Stimulated activated CD4-positive, alpha-beta T cell treated with anti-CD3 and anti-CD28 coated beads, Interleukin-15, amount 100 ng/mL, for 1 hour (primary cell): ENCODE data around the gene NAA20.
"Not testable (repeated sequence)": the region's sequence is repeated elsewhere in the genome, so short reads cannot be mapped to it uniquely, and the experiment has no call there.

ENCODE experiments used
- DNase-seq, 2 donors: peaks; one replicate each; pipeline ENCODE4 v3.0.0-alpha.2; 2020; ENCODE audit warnings: low read depth in 1 of 2, low spot score in 1 of 2

NAA20 gene

GRCh38 chr20:19991308-19991707 lies 25.9 kb upstream of the NAA20 start:
- DNase-seq: no peak

DNA sequence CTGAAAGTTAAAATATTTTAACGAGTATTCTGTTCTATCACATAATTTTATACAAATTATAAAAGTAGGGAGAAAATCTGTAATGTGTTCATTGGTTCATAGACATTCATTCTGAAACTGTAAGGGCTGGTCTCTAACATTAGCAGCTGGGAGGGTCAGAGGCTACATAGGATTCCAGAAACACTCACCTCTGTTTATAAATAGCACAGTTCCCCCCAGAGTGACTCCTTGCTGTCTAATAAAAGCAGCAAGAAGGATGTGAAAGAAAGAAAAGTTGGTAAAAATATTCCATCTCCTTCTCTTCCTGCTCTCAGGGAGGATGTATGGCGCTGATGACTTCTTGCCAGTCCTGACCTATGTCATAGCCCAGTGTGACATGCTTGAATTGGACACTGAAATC lies 25.3 kb upstream of the NAA20 start:
- DNase-seq: no peak

DNA sequence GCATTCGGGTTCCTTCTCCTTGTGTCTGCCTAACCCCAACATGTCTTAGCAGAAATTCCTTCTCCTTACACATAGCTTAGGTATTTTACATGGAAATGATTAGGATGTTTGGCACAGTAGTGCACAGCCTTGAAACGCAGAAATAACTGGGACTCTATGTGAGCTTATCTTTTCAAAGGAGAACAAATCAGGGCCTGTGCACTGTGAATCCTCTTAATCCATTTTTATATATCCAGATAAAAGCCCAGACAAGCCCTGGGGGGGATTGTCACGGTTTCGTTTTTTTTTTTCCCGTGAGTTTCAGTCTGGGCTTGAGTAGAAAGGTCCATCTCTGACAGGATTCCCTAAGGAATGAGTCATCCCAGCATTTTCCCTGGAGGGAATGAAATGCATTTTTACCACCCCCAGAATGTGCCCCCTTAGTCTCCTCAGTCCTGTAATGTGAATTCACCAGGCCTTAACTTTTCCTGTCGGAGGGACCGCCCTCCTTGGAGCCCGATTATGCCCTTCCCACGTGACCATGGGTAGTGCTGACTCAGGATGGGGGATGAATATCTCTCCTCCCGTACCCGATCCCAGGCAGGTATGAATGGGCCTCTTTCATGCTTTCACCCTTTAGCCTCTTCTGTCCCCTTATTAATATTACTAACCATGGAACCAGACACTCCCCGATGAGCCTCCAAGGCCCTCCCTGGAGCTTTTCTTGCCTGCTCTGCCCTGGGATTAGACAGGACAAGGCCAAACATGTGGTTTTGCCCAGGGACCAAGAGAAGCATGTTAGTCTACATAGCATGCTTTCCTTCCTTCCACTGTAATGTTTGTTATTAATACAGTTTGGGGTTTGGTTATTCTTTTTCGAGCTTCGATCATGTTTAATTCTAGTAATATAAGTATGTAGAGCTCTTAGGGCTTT lies 23.9 kb upstream of the NAA20 start:
- DNase-seq: no peak

DNA sequence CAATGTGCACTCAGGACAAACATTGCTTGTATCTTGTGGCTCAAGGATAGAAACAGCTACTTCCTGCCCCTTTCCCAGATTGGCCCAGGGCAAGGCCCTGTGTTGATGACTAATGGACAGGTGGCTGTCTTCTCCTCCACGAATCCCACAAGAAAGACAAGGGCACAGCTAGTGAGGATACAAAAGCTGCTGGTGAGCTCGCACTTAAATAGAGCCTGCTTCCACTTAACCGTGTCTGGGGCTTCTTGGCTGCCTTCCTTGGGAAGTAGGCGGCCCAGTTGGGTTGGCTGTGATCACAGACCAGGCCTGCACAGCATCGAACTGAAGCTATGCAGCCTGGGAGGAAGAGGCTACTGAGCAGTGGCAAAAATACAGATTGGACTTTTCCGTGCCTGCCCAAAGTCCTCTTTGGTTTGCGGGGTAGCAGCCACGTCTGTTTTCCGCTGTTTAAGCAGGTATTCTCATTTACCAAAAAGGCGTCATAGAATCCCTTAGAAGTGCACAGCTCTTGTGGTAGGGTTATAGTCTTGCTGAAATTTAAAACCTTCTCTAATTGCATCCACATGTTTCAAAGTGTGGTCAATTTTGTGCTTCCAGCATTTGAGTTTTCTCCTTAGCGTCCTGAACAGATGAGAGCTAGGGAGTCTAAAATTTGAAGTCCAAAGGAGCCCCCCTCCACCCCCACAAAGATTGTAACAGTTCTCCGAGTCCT lies 23.0 kb upstream of the NAA20 start:
- no peak for DNase-seq

DNA sequence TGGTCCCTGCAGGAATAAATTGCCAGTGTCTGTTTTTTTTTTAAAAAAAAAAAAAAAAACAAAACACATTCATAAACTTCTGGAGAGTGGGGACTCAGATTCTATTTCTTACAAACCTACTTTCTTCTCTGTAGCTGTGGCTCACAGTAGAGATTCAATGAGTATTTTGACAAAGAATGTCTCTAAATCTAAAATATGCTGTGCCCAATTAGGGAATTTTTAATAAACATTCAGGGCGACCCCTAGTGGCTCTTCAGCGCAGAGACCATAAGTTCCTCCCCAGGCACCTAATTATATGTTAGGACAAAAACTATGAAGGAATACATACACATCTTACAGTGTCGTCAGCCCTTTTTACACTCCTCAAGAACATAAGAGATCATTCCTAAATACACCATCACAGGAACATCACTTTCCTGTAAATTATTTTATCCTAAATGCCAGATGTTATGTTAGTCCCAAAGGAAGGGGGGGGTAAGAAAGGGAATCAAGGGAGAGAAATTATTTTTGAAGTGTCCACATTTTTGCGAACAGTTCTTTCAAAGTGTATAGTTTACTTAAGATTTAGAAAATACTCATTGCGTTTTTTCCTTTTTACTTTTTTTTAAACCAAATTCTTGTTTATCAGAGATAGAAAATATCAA lies 21.8 kb upstream of the NAA20 start:
- no peak for DNase-seq

DNA sequence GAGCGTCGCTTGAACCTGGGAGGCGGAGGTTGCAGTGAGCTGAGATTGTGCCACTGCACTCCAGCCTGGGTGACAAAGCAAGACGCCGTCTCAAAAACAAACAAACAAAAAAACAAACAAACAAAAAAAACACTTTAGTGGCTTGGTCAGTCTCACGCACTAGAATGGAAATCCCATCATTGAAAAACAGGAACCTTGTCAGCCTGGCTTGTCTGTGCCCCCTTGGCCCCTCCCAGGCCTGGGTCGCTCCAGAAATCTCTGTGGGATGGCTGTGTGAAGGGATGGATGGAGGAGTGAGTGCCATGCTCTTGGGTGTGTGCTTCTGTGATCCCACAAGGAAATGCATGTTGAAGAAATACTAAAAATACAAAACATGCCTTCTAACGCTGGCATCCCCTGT lies 20.9 kb upstream of the NAA20 start:
- no peak for DNase-seq

DNA sequence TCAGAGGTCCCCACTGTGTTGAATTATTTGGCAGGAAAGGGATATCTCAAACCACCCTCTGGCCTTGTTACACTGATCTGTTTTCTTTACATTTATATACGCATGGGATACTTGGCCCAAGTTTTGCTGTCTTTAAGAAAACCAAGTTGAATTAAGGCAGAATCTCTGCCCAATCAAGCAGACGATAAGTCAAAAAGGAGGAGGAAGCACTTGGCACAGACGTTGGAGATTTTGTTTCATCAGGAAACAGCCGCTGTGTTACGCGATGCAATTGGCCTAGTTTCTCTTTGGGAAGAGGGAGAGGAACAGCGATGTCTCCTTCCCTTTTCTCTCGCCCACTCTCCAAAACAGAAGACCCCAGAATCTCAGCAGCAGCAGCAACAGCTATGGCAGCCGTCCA lies 20.2 kb upstream of the NAA20 start:
- DNase-seq: no peak

- DNase-seq: no peak
Observed at GRCh38 chr20:19998990-19999705, 18.0 kb upstream of the NAA20 start.

GRCh38 chr20:20000211-20000968 lies 16.8 kb upstream of the NAA20 start:
- DNase-seq: no peak

- no peak for DNase-seq
Observed at GRCh38 chr20:20002101-20002998, 14.8 kb upstream of the NAA20 start.

DNA sequence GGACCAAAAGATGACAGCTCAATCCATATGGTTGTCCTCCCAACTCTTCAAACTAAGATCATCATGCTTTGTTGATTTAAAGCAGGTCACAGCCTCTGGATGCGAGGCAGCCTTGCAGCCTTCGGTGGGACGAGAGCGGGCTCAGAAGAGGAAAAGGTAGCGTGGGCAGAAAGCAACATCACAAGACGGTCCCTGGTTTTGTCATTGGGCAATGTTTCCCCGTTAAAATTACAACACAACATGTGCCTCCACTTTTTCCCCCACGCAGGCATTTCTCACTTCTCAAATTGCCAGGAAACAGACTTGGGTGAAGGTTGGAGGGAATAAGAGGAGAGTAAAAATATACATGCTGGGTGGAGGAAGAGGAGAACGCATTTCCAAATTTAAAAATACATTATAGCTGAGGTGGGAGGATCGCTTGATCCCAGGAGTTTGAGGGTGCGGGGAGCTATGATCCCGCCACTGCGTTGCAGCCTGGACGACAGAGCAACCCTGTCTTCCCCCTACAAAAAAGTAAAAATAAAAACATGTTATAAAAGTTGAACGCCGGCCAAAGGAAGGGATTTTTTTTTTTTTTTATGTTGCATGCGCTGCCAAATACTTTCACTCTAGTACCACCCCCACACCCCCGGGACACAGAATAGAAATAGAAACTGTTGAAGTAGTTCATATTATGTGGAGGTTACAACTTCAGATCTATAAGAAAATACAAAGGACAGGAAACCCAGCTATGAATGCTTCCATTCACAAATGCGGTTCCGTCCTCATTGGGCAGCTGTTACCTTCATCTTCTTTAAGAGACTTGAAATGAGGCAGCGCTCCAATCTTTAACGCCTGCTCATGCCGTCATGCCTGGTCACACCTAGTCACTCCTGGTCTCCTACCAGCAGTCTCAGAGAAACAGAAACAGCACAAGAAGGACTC lies 13.9 kb upstream of the NAA20 start:
- DNase-seq: no peak

- DNase-seq: not testable (repeated sequence)
Observed at GRCh38 chr20:20003955-20004322, 13.2 kb upstream of the NAA20 start.

- no peak for DNase-seq
Observed at GRCh38 chr20:20005342-20005741, 11.8 kb upstream of the NAA20 start.

GRCh38 chr20:20009784-20010253 lies 7.3 kb upstream of the NAA20 start:
- DNase-seq: no peak

GRCh38 chr20:20010639-20011500 lies 6.3 kb upstream of the NAA20 start:
- no peak for DNase-seq

- DNase-seq: no peak
Observed at GRCh38 chr20:20012541-20012940, 4.6 kb upstream of the NAA20 start.

GRCh38 chr20:20014659-20015058 lies 2.5 kb upstream of the NAA20 start:
- no peak for DNase-seq

- DNase-seq: no peak
Observed at GRCh38 chr20:20017844-20018185, 653 bp downstream of the NAA20 start.
